ENCODE results near the gene DCC.

GRCh38 chr18:52700116-52700515, 360.1 kb downstream of the DCC start:
- TF ChIP-seq CTCF (conservative IDR thresholded peaks at IDR 0.05; ENCODE audit: low read length), result no peak
- no peak for TF ChIP-seq EZH2phosphoT487 (IDR thresholded peaks at IDR 0.05; ENCODE audit: borderline replicate concordance)

All from Loucy (cell line).